ENCODE data around the gene CDK13.

GRCh38 chr7:39978230-39978934 is 28.3 kb downstream of the CDK13 start:
- TF ChIP-seq CTCF (IDR thresholded peaks at IDR 0.05) (no peak), POLR2AphosphoS5 (IDR thresholded peaks at IDR 0.05) (no peak), POLR2A (IDR thresholded peaks at IDR 0.05) (no peak), EP300 (IDR thresholded peaks at IDR 0.05) (no peak)
